HG02678 (cell line): Measurements from ENCODE around the gene CDC6.

Source experiments
- ATAC-seq: cut with Tn5 transposase; IDR thresholded peaks from one replicate; pipeline ENCODE4 v1.9.1; 2021; ENCODE audit warnings: mild to moderate bottlenecking, moderate library complexity; ENCODE audit not compliant: unreplicated experiment

CDC6 gene

DNA sequence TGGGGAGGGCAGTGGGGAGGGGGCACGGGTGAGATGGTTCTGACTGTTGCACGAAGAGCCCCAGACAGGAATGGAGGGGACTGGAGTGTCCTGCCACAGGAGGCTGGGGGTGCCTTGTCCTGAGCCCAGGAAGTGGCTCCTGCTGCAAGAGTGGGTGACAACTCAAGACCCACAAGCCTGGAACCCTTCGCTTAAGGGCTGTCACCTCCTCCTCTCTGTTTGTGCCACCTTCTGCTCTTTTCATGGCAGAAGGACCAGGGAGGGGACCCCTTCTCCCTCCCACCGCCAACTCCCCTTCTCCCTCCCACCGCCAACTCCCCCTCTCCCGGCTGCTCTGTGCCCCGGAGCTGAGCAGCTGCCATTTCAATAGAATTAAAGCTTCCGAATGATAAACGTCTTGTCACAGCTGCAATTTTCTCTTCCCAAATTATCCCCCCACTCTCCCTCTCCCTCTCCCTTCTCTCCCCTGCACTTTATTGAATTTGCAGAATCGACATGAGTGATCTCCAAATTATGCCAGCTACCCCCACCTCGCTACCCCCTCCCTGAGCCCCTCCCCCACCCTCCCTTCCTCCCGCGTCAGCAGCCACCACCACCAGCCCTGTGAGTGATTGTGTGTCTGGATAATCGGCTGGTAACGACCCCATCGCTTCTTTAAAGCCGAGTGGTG, 63.1 kb downstream of the CDC6 start:
- ATAC-seq: no peak

DNA sequence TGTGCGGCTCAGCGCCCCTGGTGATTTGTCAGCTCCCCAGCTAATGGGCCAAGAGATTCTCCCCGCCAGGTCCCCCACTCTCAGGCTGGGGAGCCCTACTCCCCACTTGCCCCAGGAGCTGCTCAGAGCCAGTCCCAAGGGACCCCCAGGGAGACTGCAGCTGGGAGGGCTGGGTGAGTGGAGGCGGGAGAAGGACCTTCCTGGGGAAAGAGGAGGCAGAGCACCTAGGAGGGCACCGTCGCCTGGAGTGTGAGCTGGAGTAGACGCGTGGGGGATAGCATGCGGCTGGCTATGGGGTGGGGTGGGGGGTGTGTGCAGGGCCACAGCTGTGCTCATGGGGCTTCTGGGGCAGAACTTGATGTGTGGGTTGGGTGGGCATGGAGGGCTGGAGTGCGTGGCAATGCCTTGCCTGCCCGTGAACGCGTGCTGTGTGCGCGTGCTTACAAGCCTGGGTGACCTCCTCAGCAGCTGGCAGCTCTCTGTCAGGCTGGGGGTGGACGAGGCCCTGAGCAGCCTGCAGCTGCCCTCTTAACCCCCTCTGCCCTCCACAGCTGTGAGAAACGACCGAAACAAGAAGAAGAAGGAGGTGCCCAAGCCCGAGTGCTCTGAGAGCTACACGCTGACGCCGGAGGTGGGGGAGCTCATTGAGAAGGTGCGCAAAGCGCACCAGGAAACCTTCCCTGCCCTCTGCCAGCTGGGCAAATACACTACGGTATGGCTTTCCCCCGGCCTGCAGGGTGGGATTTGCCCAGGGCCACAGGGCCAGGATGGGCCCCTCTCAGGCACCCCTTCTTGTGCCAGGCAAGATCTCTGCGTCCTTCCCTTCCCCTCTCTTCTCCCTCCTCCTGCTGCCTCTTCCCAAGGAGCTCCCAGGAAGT, 63.9 kb downstream of the CDC6 start:
- ATAC-seq: no peak

DNA sequence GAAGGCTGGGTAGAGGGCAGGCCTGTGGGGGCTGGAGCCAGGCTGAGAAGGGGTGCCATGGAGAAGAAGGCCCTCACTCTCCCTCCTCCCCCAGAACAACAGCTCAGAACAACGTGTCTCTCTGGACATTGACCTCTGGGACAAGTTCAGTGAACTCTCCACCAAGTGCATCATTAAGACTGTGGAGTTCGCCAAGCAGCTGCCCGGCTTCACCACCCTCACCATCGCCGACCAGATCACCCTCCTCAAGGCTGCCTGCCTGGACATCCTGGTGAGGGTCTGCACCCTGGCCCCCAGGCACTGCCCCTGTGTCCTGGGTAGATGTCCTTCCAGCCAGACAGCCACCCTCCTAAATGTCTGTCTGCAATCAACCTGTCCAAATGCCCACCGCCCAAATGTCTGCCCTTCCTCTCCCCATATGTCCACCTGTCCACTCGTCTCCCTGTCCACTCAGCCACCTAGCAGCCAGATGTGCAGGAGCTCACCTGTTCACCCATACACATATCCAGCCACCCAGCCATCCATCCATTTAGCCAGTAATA, 64.6 kb downstream of the CDC6 start:
- no peak for ATAC-seq

DNA sequence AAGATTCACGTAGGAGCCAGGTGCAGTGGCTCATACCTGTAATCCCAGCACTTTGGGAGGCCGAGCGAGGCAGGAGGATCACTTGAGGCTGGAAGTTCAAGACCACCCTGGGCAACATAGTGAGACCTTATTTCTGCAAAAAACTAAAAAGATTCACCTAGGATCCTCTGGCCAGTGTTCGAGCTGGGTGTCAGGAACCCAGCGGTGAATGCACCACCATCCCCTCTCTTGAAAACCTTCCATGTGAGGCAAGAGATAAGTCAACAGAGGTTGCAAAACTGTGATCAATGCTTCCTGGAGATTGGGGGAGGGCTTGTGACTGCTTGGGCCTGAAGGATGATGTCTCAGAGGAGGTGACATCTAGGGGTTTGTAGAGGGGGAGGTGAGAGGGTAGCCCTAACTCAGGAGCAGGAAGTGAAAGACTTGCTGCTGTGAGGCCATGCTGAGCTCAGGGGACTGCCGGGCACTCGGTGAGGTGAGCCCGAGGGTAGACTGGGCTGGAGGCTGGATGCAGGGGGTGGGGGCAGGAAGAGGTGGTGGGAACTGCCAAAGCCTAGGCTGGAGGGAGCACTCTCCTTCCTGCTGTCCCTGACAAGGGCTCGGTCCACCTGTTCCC, 65.2 kb downstream of the CDC6 start:
- no peak for ATAC-seq
